Measurements from ENCODE around the gene CAND1. TPM values are rescaled to one million over a fixed set of nuclear protein-coding genes. Genes with fewer than 3 reads are reported as not detected.
A peak's percentile ranks its signal among the peaks of the same experiment; 100 is the strongest.

CAND1 gene
- total and polyA plus RNA-seq, 2 of the 8 experiments (the other 6 are each of a cell fraction or from before 2014, with no cell fraction given): 39.4 to 271 TPM

DNA sequence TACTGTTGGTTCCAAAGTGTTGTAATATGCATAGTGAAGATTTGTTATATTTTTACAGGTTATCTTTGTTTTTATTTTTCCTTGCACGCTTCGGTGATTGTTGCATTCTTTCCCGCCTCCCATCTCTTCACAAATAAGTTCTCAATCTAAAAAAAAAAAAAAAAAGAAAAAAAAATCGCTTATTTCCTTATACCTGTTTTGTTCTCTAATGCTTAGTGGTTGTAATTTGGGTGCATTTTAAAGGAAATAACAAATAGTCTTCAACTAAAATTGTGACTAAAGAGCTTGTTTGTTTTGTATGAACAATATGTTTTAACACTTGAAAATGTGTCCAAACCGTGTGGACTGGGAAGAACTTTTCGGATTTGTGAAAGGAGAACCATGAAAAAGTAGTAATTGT, 1.5 kb downstream of the CAND1 start:
- Histone ChIP-seq H3K9ac (replicated peaks in 1 of 4; ENCODE audit: extremely low read depth in 1 of 4, low read depth in 3 of 4, low read length in 3 of 4) (peak overlapping the region in 3 of 4 experiments; percentile 60 to 91 (median 91); a peak in 4 of 7 replicates), H4K20me1 (replicated peaks in 1 of 2; ENCODE audit: control insufficient read depth in 1 of 2, insufficient read depth in 2 of 2, low read length in 2 of 2) (peaks cover 2 to 15% of the 10 kb centered on the region in 2 experiments), H2BK15ac (ENCODE audit: low read length) (no peak overlapping the region), H3K36me3 (ENCODE audit: control insufficient read depth in 2 of 4, insufficient read depth in 4 of 4, low read length in 3 of 4) (peaks cover 0 to 9% (median 0%) of the 10 kb centered on the region in 4 experiments; a peak in 1 of 8 replicates), H2BK120ac (replicated peaks; ENCODE audit: low read depth, low read length) (no peak overlapping the region), H4K5ac (ENCODE audit: insufficient read length, low read depth, low read length) (no peak overlapping the region), H2BK20ac (ENCODE audit: low read length) (no peak overlapping the region), H3K79me1 (ENCODE audit: low read depth, low read length) (no peaks in the 10 kb centered on the region; the same call in 1 of the 2 replicates), H3K9me3 (ENCODE audit: insufficient read depth in 2 of 2, low read depth in 1 of 2, low read length in 1 of 2) (no peaks in the 10 kb centered on the region), H3K23ac (ENCODE audit: insufficient read length) (no peak overlapping the region), H3K4ac (replicated peaks; ENCODE audit: insufficient read length, low read depth, low read length) (no peak overlapping the region), H3K18ac (ENCODE audit: extremely low read depth, low read length) (no peak overlapping the region), H3K4me3 (ENCODE audit: extremely low read depth in 1 of 4, insufficient read depth in 2 of 4, low read depth in 3 of 4, low read length in 4 of 4) (peak overlapping the region; percentile 89 to 98 (median 96)), H3K27me3 (replicated peaks in 1 of 4; ENCODE audit: control insufficient read depth in 3 of 4, extremely low read depth in 1 of 4, insufficient read depth in 3 of 4, low read length in 3 of 4) (no peaks in the 10 kb centered on the region), H2AK5ac (ENCODE audit: low read depth, low read length) (no peak overlapping the region), H3K14ac (ENCODE audit: insufficient read length) (no peak overlapping the region), H3K23me2 (ENCODE audit: low read depth, low read length) (peaks cover 7% of the 10 kb centered on the region), H4K91ac (replicated peaks; ENCODE audit: insufficient read length, low read length) (no peak overlapping the region), H3K79me2 (ENCODE audit: control insufficient read depth in 1 of 2, insufficient read depth in 2 of 2, low read length in 2 of 2) (peaks cover 33 to 60% of the 10 kb centered on the region in 2 experiments), H4K8ac (ENCODE audit: extremely low read depth, insufficient read depth, low read length) (no peak overlapping the region), H2BK5ac (ENCODE audit: low read depth, low read length) (no peak overlapping the region; the same call in 1 of the 2 replicates), H3K27ac (ENCODE audit: low read depth, low read length) (peak overlapping the region; percentile 96), H2AFZ (ENCODE audit: low read length) (no peak overlapping the region), H3K4me1 (replicated peaks in 1 of 4; ENCODE audit: control insufficient read depth in 3 of 4, insufficient read depth in 4 of 4, low read length in 3 of 4) (peaks cover 0 to 2% (median 1%) of the 10 kb centered on the region in 4 experiments; a peak in 2 of 7 replicates), H3K4me2 (ENCODE audit: insufficient read depth in 1 of 2, low read depth in 2 of 2, low read length in 2 of 2) (peak overlapping the region; percentile 72 to 95), H3K56ac (replicated peaks; ENCODE audit: insufficient read length, low read depth, low read length) (no peak overlapping the region), H2BK12ac (ENCODE audit: low read depth, low read length) (no peak overlapping the region)
- POLR2A ChIA-PET (ENCODE audit: partially characterized antibody): interaction anchor here (1.5 to 3.0 kb wide), 5 partner anchors 10 to 201 kb away, joined by 8 to 36 read pairs (median 13); no protein-coding TSS in a partner anchor
- no peak for TF ChIP-seq SP1 (IDR thresholded peaks at IDR 0.05; ENCODE audit: low read depth, low read length)
- TF ChIP-seq CHD1 (IDR thresholded peaks at IDR 0.05; ENCODE audit: low read depth, low read length): no peak
- TF ChIP-seq, protein P1, sequence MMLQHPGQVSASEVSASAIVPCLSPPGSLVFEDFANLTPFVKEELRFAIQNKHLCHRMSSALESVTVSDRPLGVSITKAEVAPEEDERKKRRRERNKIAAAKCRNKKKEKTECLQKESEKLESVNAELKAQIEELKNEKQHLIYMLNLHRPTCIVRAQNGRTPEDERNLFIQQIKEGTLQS (IDR thresholded peaks at IDR 0.05; ENCODE audit: insufficient read depth, low read depth, low read length): no peak
- TF ChIP-seq HDAC6 (IDR thresholded peaks at IDR 0.05; ENCODE audit: low read depth, low read length): no peak
- no peak for TF ChIP-seq JUND (IDR thresholded peaks at IDR 0.05; ENCODE audit: low read length)
- TF ChIP-seq SIN3A (conservative IDR thresholded peaks at IDR 0.05 in 1 of 2, IDR thresholded peaks at IDR 0.05 in 1 of 2; ENCODE audit: low read depth in 1 of 2, low read length in 2 of 2): no peak
- no peak for TF ChIP-seq POLR2A (IDR thresholded peaks at IDR 0.05; ENCODE audit: control extremely low read depth in 1 of 2, low read depth in 2 of 2, low read length in 2 of 2)
- no peak for TF ChIP-seq TAF1 (IDR thresholded peaks at IDR 0.05; ENCODE audit: low read depth, low read length)
- DNase-seq (ENCODE audit: low read depth in 1 of 2, low spot score in 2 of 2): no peak
- CTCF ChIA-PET (ENCODE audit: partially characterized antibody): no interaction called here
- FAIRE-seq: no peak
- WGBS, 2 experiments (ENCODE audit: extremely low coverage in 1 of 2, insufficient coverage in 1 of 2, insufficient read length in 1 of 2, insufficient replicate concordance in 2 of 2, low coverage in 1 of 2, low lambda C conversion rate in 2 of 2, missing lambda C conversion rate in 1 of 2): 12% methylated on average over 6 of the region's 6 CpGs; no CpG with 5 or more reads in 1 of the 2 experiments
